ENCODE data around the gene WDR91.

WDR91 gene

DNA sequence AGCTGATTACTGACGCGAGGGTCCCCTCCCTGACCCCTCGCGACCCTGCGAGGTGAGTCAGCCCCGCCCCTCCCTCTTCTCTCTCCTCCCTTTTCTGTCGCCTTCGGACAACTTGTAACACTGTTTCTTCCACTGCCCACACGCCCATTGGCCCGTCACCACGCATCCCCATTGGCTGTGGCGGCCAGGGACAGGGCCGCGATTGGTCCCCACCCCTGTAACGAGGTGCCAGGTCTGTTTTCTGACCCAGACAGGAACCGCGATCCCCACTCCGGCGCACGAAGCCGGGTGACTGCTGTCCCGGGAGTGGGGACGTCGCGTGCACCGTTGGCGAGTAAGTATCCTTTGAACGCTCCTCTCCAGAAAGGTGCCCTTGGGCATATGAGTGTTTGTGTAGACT is 22.2 kb upstream of the WDR91 start, which contains the start of gene STRA8:
Gene STRA8, plus strand, starts transcription at position 269 of the 400 bp plus-strand sequence. CDS start 6,687 bp downstream, outside the sequence.
- no peak for DNase-seq (ENCODE audit: low read depth)
- no peak within 1 kb of the TSS for H3K4me3 ChIP-seq (ENCODE audit: low read length)
- TF ChIP-seq, protein P1, sequence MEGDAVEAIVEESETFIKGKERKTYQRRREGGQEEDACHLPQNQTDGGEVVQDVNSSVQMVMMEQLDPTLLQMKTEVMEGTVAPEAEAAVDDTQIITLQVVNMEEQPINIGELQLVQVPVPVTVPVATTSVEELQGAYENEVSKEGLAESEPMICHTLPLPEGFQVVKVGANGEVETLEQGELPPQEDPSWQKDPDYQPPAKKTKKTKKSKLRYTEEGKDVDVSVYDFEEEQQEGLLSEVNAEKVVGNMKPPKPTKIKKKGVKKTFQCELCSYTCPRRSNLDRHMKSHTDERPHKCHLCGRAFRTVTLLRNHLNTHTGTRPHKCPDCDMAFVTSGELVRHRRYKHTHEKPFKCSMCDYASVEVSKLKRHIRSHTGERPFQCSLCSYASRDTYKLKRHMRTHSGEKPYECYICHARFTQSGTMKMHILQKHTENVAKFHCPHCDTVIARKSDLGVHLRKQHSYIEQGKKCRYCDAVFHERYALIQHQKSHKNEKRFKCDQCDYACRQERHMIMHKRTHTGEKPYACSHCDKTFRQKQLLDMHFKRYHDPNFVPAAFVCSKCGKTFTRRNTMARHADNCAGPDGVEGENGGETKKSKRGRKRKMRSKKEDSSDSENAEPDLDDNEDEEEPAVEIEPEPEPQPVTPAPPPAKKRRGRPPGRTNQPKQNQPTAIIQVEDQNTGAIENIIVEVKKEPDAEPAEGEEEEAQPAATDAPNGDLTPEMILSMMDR (conservative IDR thresholded peaks at IDR 0.05; ENCODE audit: low read depth, low read length), result no peak

- DNase-seq (ENCODE audit: low read depth), result no peak
- TF ChIP-seq, protein P1 (conservative IDR thresholded peaks at IDR 0.05; ENCODE audit: low read depth, low read length), result peak; percentile 31
- no peak overlapping the region for H3K4me3 ChIP-seq (ENCODE audit: low read length)
These were observed 21.4 kb upstream of the WDR91 start for GRCh38 chr7:135232720-135233119.

DNA sequence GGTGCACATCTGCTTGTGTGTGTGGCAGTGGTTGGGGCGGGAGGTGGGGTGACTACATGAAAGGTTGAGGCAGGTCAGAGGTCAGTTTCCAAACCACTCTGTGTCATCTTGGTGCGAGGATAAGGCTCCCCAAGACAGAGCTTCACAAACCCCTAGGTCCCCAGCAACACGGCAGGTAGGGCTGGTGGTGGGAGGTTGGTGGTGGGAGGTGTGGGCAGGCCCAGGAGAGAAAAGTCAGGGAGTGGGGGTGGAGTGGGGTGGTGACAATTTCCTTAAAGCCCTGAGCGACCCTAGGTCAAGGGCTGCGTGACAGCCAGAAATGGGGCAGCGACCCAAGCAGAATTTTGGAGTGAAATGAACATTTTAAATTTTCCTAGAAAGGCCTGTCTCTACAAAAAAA is 20.8 kb upstream of the WDR91 start:
- H3K4me3 ChIP-seq (ENCODE audit: low read length), result no peak overlapping the region
- DNase-seq (ENCODE audit: low read depth), result no peak
- TF ChIP-seq, protein P1 (conservative IDR thresholded peaks at IDR 0.05; ENCODE audit: low read depth, low read length), result no peak

DNA sequence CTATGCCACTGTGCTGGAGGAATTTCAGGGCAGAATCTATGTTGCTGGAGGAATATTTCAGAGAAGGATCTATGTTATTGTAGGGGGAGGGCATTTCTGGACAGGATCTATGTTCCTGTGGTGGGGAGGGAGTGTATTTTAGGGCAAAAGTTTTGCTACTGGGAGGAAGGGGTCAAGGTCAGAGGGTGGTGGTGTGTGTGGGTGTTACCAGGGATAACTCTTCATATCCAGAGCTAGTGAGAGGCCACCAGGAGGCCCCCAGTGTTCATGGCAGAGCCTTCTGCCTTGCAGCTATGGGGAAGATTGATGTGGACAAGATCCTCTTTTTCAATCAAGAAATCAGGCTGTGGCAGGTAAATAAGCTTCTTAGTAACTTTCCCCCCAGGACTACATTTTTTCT is 20.4 kb upstream of the WDR91 start:
- H3K4me3 ChIP-seq (ENCODE audit: low read length), result no peak overlapping the region
- DNase-seq (ENCODE audit: low read depth), result no peak
- TF ChIP-seq, protein P1 (conservative IDR thresholded peaks at IDR 0.05; ENCODE audit: low read depth, low read length), result no peak

- TF ChIP-seq, protein P1 (conservative IDR thresholded peaks at IDR 0.05; ENCODE audit: low read depth, low read length), result no peak
- H3K4me3 ChIP-seq (ENCODE audit: low read length), result no peak overlapping the region
- DNase-seq (ENCODE audit: low read depth), result no peak
These were observed 12.7 kb upstream of the WDR91 start for GRCh38 chr7:135224027-135224426.

DNA sequence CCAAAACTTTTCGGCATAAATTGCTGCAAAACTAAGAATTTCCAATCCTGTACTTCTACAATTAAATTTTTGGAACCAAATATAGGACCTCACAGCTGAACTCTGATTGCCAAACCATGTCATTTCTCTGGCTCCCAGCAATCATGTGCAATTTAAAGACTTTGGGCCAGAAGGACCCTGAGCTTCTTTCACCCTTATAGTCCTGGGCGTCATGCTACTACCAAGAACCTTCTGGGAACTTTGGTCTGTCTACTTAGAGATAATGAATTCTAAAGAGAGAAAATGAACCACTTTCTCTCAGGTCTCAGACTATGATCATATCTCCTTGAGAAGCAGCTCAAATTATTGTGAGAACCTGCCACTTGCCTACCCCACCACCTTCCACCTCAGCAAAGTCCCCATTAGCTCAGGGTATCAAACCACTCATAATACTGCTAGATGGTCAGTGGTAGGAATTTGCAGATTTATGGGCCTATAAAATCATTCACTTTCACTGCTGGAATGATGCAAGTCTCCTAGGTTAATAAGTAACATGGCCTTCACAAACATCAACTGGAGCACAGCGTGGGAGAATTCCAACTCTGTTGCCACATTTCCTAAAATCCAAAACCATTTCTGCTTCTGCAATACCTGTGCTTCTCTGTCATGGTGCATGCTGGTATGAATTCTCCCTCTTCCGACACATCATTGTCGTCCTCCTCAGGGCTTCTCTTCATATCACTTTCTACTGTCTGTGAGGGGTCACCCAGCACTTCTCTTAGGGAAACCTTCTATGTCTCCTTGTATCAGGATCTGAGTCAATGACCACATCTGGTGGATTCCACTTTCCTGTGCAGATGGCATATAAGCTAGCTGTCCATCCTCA is 6.6 kb upstream of the WDR91 start:
- no peak overlapping the region for H3K4me3 ChIP-seq (ENCODE audit: low read length)
- TF ChIP-seq, protein P1 (conservative IDR thresholded peaks at IDR 0.05; ENCODE audit: low read depth, low read length), result no peak
- DNase-seq (ENCODE audit: low read depth), result no peak

DNA sequence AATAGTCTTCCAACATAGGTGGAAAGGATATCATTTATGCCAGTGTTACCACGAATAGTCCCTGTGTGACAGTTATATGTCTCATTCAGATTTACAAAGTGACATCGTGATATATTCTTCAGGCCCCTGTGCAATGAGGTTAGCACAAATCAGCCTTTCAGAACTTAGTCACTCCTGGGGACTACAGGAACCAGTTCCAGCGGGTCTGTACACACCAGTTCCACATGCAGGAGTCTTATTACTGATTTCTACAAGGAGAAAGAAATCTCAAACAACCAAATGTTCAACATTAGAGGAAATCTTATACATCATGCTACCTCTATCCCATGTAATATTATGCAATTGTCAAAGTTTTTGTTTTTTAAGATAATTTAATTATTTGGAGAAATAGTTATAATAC is 4.4 kb upstream of the WDR91 start:
- no peak for DNase-seq (ENCODE audit: low read depth)
- H3K4me3 ChIP-seq (ENCODE audit: low read length), result no peak overlapping the region
- TF ChIP-seq, protein P1 (conservative IDR thresholded peaks at IDR 0.05; ENCODE audit: low read depth, low read length), result no peak

All from retinal pigment epithelial cell (primary cell).